SW480 (cell line): ENCODE measurements around the gene EBF3.

ENCODE experiments used
- DNase-seq: peaks from one replicate; pipeline ENCODE4 v3.0.0-alpha.2; 2016; ENCODE audit warnings: low spot score

Gene EBF3

DNA sequence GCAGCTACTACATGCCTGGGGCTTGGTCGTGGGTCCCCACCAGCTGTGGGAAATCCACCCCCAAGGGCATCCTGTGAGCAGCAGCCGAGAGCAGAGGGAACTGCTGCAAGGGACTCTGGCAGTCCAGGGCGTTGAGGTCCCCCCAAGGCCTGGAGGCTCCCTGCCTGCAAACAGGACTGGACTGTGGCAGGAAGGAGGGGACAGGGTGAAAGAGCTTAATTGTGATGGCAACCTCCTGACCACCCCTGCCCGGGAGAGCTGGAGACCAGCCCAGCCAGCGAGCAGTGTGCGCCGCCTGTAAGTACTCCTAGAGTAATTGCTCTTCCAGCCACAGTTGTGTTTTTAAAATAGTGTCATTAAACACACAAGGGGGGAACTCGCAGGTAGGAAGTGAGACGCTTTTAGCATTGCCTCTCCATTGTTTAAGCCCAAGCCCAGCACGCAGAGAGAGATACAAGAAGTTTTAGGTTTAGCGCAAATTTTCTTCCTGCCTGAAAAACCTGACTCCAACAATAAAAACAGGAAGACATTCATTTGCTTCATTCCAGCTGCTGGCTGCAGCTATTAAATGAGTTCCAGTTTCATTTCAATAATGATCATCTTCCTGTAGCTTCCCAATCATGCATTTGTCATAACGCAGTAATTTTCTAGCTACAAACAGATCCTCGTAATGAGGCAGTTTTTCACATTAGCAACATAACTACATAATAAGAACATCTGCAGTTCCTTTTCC, 111.1 kb downstream of the EBF3 start:
- DNase-seq = no peak

DNA sequence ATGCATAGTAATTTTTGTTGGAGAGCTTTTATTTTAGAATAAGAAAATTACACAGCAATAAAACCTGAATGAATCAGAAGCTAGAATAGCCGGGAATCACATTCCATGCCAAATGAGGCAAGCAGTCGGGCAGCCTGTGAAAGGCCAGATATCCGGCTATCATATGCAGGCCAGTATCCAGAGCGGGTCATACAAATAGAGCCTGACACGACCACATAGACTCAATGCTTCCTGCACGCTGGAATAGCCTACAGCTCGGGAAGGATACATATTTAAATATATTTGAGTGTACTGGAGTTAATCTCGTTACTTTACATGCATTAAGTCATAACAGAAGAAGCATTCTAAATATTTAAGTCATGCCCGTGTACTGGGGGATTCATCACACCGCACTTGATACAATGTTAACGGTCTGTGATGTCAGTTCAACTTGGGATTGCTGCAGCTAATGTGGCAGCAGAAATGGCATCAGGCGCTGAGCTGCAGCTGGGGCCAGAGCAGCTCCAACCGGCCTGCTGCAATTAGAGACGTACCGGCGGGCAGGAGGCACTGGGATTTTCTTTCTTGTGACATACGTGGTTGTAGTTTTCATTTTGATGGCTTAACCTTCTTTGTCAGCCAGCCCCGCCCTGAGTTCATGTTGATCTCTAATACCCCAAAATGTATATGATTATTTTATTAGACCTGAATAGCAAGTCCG, 112.0 kb downstream of the EBF3 start:
- DNase-seq = no peak

DNA sequence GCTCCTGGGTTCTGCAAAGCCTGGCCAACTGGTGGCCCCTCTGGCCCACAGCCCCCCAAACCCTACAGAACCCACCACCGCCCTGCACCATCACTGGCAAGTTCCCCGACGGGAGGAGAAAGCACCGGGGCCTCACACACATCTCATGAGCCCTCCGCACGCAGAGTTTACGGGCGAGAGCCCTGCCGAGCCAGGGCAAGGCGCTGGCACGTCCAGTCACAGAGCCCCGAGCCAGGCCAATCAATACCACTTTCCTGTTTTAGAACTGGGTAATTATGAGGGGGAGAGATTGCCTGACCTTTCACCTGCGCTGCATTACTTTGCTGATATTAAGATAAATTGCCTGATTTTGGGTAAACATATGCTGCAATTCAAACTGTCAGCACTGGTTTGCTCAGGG, 113.3 kb downstream of the EBF3 start:
- DNase-seq = no peak

DNA sequence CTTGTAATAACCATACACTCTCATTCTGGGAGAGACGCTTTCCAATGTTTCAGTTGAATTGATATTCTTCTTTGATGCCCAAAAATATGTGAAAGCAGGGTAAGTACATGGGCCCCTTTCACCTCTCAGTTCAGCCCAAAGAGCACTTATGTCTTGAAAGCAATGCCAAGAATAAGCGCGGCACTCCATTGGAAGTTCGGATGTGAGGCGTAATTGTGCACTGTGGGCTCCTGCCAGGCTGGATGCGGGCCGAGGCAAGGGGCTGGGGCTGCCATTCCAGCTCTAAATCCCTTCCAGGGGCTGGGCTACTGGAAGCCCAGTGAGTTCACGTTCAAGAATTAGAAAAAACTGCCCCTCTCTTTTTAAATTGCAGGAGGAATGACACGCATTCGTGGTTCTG, 113.8 kb downstream of the EBF3 start:
- no peak for DNase-seq

DNA sequence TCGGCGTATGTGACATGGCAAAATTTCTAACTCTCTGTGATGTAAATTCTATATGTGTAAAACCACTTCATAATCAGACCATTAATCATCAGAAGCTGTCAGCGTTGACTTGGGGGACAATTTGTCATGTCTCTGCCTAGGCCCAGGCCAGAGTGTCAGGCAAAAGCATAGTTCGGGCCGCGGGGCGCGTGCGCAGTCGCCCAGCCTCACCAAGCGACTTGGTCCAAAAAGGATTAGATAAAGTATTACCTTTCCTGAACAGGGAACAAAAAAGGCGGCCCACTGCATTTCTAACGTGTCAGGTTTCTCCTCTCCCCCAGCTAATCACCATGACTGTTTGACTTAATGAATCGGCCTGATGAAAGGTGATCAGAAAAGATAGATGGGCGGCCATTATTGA, 114.2 kb downstream of the EBF3 start:
- no peak for DNase-seq

DNA sequence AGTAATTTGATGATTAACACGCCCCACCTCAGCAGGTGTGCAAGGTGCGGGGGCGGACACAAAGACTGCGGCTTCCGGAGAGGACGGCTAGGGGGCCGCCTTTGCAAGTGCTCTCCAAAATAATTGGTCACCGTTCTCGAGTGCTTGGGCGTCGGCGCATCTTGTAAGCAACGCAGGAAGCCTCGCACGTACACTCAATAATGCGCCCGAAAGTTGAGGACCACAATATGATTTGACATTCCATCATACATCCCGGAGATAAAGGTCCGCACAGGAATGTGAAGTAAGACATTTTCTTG, 114.7 kb downstream of the EBF3 start:
- peak; percentile 49 for DNase-seq

DNA sequence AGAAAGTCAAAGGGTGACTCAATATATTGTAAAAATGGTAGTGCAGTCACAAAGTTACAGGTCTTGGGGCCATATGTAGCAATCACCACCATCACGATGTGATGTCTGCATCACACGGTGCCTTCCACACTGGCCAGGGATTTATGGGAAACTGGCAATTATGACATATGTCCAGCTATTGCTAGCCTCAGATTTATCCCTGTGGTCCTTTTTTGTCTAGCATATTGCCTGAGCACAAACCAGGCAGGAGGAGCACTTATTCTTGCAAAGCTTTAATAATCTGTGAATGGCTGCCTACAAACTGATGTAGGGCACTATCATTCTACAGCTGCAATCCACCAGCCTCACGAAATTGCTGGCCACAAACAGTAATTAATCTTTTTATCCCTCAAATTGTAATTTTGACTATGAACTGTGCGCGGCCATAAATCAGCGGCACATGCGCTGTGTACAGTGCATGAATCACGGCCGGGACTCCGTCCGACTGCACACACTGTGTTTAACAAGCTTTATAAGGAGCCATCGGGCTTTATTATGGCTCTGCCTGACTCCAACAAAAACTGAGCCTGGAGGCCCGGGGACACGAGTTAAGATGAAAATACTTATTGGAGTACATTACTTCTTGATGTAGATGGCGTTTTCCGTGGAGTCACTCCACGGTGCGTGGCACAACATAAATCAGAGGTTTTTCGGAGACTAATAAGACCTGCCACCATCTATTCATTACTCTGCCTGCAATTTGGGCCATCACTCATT, 115.2 kb downstream of the EBF3 start:
- peak; percentile 38 for DNase-seq

DNA sequence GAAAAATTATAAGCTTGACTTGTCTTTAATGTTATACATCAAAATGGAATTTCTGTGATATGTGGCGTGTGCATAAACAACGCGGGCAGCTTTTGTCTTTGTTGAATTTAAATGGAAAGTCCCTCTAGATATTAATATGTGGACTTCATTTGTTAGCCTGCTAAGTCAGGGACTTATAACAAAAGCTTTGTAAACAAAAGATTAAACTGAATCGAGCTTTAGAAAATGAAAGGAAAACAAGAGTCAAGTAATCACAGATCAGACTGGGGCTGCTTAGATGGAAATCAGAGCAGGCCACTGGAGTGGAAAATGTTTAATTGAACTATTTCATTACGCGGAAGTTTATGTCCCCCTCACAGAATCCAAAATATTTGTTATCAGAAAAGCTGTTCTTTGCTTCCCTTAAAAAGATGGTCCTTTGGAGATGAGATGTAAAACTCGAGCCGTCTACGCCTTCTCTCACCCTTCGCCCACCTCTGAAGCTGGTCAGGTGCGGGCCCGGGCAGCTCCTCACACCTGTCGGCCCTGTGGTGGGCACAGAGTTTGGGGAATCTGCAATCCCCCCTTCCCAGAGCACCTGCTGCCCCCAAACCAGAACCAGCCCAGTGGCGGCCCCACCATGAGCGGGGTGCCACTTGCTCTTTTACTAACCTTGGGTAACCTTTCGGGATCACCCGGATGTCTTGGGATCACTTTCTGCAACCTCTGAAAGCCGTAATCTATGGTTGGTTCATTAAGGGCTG, 116.2 kb downstream of the EBF3 start:
- DNase-seq = no peak

DNA sequence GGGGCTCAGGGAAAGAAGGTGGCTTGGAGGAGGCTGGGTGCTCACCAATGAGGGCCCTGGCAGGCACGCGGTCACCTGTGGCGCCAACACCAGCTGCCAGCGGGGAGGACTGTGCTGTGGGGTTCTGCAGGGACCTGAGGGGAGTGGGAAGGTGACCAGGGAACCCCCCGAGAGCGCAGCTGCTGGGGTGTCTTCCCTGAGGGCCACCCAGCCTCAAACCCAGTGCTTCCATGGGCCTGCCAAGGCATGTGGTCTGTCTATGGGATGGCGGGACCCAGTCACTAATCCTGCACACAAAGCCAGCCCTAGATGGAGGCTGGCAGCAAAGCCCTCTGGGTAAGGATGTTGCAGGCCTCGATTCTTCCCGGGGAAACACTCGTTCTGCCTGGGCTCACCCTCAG, 117.1 kb downstream of the EBF3 start:
- no peak for DNase-seq

DNA sequence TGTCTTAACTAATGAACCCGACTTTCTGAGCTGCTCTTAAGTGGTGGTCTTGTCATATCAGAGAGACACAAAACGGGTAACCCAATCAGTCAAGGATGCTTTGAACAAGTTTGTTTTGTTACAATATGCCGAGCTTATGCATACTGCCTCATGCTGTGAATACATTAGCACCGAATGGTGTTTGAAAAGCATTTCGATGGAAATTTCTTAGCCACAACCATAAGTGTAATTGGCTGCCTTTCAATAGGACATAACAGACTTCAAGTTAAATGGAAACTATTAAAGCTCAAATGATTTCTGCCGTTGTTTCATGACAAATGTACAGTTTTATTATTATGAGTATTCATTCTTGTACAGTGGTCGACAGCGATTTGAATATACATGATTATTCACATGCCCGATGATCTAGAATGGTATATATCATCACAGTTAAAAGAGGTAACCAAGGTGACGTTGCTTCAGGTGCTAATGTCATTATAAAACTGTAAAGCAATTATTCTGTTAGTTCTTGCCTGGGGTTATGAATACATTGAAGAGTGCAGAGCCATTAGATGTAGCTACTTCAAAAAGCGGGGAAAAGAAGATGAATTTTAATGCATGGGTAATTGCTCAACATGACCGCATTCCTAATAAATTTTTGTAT, 118.8 kb downstream of the EBF3 start:
- DNase-seq = no peak

DNA sequence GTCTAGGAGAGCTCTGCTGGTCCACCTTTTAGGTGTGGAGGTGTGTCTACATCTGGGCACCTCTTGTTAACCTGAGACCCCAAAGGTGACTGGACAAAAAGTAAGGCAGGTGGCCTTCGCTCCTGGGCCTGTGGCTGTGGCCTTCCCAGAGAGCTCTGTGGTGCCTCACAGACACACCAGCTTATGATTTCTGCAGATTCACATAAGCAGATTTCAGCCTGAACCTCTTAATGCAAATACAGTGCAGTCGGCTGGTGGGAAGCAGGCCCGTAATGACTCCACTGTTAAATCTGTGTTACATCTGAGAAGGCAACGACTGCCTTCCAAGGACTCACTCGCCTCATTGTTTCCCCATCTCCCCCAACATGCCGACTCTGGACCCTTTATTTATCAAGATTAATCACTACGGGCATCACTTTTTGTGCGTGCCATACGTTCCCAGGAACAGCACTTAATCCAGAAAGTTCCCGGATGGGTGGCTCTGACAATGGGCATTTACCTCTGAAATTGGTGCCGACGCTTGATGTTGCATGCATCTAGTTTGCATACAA, 119.8 kb downstream of the EBF3 start:
- no peak for DNase-seq

DNA sequence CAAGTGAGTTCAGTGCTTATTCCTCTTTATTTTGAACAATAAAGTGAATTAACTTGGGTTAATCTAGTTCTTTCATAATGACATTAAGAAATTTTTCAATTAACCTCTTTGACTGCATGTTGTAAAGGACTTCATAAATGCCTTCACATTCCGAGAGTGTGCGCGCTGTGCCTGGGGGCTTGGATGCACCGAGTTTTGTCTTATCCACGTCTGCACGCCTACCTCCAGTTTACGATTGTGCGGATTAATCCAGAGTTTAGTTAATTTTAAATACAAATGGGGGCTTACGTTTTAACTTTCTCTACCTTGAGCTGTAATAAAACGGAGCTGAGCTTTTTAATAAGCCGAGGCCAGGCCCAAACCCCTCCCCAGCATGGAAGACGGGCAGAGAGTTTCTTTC, 120.4 kb downstream of the EBF3 start:
- DNase-seq = no peak

DNA sequence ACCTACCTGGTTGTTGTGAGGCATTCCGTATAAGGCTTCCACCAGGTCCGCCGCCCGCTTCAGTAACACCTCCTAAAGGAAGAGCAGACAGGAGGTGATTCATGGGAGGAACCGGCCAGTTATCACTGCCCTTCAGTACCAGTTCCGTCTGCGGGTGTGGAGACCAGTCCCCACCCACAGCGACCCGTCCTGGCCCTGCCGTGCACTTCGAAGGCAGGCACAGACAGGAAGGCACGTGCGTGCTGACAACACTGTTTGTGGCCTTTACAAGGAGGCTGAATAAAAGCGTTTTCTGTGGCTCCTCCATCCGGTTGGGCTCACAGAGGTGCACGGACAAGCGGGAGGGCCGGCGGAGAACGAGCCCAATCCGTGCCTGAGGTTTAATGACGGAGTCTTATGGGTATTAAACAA, 120.9 kb downstream of the EBF3 start:
- DNase-seq = no peak

DNA sequence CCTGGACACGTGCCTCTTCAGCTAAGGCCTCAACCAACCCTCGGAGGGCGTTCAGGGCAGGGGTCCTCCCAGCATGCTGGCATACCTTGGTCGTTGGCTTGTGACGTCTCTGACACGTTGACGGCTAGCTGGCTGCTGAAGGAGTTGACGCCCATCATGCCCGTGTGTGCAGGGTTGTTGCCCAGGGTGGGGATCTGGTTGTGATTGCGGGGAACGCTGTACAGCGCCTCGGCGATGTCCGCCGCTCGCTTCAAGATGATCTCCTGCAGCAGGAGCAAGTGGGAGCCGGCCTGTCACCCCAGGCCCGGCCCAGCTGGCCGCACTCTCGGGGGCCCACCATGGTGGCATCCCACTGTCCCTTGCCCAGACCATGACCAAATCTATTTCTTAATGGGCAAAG, 122.0 kb downstream of the EBF3 start:
- no peak for DNase-seq

DNA sequence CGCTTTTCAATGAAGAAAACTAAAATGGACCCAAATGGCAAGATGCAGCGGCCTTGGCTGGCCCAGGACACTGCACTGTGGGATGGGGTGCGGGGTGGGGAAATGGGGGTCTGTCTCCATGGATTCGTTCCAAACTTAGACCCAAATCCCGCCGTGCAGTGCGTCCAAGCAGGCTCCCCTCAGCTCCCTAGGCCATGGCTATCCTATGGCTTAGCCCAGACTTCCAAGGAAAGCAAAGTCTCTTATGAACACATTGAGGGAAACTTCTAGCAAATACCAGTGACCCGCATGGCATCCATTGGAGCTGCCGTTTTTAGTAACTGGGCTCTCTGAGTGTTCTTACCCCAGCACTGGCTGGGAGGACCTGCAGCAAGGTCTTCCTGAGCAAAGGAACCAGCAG, 122.5 kb downstream of the EBF3 start:
- no peak for DNase-seq

DNA sequence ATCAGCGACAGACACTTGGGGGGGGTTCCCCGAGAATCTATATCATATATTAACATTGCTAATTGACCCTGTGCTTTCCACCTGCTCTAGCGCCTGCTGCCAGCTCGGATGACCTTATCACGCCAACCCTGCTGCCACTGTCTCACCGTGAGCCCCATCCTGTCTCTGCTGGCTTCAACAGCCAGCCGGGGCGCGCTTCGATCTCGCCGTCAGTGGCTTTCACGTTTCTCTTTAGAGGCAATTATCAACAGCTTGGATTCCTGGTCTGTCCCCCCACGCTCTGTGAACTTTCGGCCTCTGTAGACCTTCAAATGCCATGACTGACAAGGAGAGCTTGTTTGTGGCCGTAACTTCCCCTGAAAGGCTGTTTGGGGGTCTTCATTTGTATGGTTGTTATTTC, 123.0 kb downstream of the EBF3 start:
- DNase-seq = no peak

DNA sequence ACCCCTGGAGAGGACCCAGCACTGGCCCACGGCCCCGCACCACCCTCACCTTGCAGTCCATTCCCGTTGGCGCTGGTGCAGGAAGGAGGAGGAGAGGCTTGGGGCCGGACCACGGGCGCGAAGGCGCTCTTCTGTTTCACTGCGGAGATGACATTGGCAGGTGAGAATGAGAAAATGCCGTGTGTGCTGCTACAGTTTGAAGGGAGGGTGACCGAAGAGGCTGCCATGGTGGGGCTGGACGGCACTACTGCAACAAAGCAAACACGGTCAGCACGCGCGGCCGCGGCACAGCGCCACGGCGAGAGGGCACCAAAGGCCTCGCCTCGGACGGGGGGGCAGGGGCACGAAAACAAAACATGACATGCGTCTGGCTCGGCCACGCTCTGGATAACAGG, 123.9 kb downstream of the EBF3 start:
- no peak for DNase-seq

DNA sequence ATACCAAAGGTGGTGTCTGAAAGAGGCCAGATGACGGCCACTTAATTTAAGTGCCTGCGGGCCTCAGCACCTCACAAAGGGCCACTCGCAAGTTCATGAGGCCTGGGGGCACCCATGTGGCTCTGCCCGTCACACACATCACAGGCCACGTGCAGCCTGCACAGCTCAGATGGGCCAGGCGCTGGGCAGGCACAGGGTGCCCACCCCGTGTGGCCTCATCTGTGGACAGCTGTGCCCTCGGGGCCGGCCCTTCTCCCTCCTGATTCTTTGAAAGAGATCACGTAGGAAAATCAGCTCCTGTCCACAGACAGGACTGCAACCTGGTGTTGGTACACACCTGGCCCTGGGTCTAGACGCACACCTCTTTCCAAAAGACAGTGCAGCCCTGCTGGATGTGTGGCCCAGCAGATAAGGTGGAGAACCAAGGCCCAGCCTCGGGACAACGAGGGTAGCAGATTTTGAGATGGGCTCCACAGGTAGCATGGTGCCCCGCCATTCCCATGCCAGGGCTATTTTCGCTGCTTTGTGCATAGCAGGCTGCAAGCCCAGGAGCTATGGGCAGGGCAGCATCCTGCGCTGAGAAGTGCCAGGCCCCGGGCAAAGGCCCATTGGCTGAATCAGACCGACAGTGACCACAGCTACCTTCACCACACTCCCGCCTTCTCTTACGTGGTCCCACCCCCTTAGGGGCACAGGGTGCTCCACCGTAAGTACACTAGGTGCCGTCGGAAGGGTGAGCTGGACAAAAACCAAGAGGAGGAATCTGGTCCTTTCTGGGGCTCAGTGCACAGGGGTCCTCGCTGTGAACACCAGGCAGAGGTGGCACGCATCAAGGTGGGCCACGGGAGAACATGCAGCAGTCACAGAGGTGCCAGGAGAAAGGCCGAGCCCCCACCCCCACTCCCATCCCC, 124.5 kb downstream of the EBF3 start:
- no peak for DNase-seq

DNA sequence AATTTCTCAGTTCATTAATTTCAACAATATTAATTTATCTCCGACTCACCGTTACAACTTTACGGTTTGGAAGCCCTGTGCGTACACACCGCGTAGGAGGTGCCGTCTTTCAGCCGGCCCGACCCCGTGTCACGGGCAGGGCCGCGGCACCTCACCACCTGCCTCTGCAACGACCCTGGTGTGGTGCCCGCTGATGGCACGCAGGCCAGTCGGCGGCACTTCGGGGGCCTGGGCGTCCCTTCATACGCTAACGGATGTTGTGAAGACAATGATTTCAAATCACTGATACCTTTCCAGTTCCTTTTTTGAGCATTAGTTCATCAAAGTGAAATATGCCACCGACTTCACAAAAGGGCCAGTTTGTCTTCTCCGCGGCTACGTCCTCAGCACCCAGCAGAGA, 125.3 kb downstream of the EBF3 start:
- DNase-seq = no peak

DNA sequence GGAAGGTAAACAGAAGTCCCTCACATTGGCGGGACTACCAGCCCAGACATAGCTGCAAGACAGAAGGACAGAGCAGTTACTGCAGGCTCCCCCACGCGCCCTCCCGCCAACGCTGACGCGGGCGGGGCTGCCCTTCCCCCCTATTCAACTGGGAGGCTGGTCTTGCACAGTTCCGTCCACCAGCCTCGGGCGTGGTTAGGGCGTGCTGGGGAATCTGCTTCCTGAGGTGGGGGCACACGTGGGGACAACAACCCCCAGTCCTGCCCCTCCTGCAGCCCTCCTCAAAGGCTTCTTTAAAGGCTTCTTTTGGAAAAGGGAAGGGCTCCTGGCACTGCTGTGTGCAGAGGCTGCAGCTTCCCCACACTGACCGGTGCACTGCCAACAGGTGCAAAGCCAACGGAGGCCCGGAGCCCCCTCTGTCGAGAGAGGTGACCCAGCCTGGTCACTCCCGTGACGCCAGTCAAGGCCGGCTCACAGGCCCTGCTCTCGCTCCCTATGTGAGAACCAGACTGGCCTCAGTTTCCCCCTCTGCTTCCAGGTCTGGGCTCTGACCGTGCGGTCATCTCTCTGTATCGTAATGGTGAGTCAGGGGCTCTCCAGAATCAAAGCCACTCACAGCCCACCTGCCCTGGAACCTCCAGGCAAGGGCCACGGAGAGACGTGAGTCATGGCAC, 126.0 kb downstream of the EBF3 start:
- DNase-seq = no peak
